ENCODE data around the gene PTPN1.
"Not testable (repeated sequence)": the region's sequence is repeated elsewhere in the genome, so short reads cannot be mapped to it uniquely, and the experiment has no call there.

The PTPN1 gene

DNA sequence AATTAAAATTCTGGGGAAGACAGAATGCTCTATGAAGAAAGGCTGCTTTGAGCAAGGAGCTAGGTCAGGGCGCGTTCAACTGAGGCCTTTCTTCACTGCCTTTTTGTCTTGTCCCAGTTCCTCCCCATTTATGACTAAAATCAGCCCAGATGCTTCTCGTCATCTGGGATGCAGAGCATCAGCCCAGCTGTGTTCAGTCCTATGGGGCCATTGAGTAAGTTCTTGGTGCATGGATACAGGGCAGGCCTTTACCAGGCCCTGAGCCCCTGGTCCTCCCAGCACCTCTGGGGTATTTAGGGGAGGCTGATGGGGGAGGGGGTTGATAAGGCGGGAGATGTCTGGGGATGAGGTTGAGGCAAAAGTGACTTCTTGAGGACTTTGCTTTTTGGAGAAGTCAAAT, 55.7 kb downstream of the PTPN1 start:
- H3K4me3 ChIP-seq (ENCODE audit: low read depth, low read length): no peak overlapping the region
- in situ Hi-C loops (cut with HindIII; ENCODE audit: low sequenced_read_pairs): no loop called here
- DNase-seq (ENCODE audit: low read depth, low spot score): no peak
- TF ChIP-seq, protein P1, sequence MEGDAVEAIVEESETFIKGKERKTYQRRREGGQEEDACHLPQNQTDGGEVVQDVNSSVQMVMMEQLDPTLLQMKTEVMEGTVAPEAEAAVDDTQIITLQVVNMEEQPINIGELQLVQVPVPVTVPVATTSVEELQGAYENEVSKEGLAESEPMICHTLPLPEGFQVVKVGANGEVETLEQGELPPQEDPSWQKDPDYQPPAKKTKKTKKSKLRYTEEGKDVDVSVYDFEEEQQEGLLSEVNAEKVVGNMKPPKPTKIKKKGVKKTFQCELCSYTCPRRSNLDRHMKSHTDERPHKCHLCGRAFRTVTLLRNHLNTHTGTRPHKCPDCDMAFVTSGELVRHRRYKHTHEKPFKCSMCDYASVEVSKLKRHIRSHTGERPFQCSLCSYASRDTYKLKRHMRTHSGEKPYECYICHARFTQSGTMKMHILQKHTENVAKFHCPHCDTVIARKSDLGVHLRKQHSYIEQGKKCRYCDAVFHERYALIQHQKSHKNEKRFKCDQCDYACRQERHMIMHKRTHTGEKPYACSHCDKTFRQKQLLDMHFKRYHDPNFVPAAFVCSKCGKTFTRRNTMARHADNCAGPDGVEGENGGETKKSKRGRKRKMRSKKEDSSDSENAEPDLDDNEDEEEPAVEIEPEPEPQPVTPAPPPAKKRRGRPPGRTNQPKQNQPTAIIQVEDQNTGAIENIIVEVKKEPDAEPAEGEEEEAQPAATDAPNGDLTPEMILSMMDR (IDR thresholded peaks at IDR 0.05; ENCODE audit: low read depth, low read length): no peak

DNA sequence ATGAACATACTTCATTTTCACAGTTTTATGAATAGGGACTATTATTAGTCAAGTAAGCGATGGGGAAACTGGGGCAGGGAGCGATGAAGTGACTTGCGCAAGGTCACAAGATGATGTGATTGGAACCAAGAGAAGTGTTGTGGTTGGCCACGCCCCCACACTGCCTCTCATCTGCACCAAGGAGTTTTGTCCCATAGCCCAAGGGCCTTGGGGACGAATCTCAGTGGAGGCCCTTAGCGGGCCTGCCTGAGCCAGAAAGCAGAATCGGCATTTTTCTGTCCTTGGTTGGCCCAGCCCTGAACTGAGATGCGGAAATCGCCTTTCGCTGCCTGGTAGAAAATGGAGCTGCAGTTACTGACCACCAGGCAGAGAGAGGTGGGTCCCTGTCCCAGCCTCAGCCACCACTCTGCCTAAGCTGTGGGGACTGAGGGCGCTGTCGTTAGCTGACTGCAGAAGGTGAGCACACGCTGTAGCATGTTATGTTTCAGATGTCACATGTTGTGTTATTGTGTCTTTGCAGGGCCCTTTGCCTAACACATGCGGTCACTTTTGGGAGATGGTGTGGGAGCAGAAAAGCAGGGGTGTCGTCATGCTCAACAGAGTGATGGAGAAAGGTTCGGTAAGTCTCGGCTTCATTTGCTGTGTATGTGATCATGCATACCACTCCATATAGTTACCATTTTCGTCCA, 57.8 kb downstream of the PTPN1 start:
- H3K4me3 ChIP-seq (ENCODE audit: low read depth, low read length): no peak overlapping the region
- in situ Hi-C loops (cut with HindIII; ENCODE audit: low sequenced_read_pairs): no loop called here
- TF ChIP-seq, protein P1 (IDR thresholded peaks at IDR 0.05; ENCODE audit: low read depth, low read length): no peak
- DNase-seq (ENCODE audit: low read depth, low spot score): no peak

DNA sequence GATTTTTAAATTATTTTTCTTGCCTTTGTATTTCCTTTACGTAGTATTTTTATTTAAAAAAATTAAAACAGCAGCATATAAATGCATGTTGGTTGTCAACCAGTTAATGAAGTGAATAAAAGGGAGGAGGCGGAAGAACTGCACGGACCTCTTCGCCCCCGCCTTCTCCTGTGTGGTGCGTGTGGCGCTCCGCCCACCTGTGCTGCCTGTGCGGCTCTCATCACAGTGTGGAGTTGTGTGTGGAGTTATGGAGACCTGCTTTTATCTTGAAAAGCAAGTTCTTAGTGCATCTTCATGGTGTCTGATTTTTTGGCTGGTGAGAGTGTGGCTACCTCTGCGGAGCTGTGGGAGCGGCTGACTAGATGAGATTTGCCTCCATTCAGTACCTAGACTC, 58.4 kb downstream of the PTPN1 start:
- DNase-seq (ENCODE audit: low read depth, low spot score): no peak
- H3K4me3 ChIP-seq (ENCODE audit: low read depth, low read length): no peak overlapping the region
- in situ Hi-C loops (cut with HindIII; ENCODE audit: low sequenced_read_pairs): no loop called here
- TF ChIP-seq, protein P1 (IDR thresholded peaks at IDR 0.05; ENCODE audit: low read depth, low read length): no peak

DNA sequence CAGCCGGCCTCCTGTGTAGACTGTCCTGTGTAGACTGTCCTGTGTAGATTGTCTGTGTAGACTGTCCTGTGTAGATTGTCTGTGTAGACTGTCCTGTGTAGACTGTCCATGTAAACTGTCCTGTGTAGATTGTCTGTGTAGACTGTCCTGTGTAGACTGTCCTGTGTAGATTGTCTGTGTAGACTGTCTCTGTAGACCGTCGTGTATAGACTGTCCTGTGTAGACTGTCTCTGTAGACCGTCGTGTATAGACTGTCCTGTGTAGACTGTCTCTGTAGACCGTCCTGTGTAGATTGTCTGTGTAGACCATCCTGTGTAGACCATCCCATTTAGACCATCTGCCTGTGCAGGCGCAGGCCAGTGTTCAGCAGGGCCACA, 59.3 kb downstream of the PTPN1 start:
- in situ Hi-C loops (cut with HindIII; ENCODE audit: low sequenced_read_pairs); H3K4me3 ChIP-seq (ENCODE audit: low read depth, low read length); DNase-seq (ENCODE audit: low read depth, low spot score): not testable (repeated sequence)

DNA sequence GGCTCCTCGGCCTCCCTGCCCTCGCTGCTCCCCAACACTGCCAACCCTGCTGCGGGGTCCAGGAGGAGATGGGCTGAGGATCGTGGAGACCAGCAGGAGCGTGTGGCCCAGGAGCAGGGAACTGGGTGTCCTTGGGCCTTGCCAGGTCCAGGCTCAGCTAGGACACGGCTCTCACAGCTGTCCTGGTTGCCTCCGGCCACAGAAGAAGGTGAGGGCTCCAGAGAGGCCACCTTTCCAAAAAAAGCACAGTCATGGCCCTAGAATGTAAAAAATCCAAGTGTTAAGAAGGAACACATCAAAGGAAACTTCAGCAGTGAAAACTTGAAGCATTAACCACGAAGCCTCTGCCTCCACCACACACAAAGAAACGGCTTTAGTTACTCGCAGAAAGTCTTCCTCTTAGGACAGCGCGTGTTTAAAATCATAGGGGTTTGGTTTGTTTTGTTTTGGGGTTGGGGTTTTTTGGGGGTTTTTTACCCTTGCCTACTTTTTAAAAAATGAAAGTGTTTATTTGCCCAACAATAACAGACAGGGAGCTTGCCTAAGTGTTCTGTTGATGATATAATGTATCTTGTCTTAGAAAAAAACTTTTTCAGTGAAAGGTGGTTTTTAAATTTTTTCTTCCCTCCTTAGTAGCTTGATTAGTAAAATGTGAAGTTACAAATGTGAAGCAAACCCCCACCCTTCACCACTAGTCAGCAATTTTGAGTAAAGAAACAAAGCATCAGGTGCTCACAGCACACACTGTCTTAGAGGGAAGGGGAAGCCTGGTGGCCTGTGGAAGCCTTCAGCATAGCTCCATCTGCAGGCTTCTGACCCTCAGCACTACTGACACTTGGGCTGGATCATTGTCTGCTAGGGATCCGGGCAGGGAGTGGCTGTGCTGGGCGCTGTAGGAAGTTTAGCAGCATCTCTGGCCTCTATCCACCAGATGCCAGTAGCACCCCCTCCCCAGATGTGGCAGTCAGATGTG, 60.0 kb downstream of the PTPN1 start:
- TF ChIP-seq, protein P1 (IDR thresholded peaks at IDR 0.05; ENCODE audit: low read depth, low read length): peak; percentile 65
- DNase-seq (ENCODE audit: low read depth, low spot score): peak; percentile 50
- H3K4me3 ChIP-seq (ENCODE audit: low read depth, low read length): no peak overlapping the region
- in situ Hi-C loops (cut with HindIII; ENCODE audit: low sequenced_read_pairs): no loop called here

DNA sequence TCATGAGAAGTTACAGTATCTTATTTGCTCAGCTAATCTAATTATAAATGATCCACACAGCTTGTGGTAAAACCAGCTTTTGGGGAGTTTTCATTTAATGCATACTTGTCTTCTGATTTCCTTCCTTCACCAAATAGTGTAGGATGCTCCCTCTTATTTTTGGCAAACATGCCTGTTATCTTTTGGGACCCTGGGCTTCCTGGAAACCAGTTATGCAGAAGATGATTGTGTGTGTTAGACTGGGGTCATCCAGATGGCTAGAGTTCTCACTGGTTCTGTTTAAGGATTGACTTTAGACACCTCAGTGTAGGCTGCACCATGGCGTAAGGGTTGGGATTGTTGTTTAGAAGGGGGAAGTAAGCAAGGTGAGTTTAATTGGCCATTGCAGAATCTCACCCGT, 61.3 kb downstream of the PTPN1 start:
- DNase-seq (ENCODE audit: low read depth, low spot score): no peak
- in situ Hi-C loops (cut with HindIII; ENCODE audit: low sequenced_read_pairs): no loop called here
- TF ChIP-seq, protein P1 (IDR thresholded peaks at IDR 0.05; ENCODE audit: low read depth, low read length): no peak

More for the DNA sequence above, 61.3 kb downstream of the PTPN1 start:
- H3K4me3 ChIP-seq (ENCODE audit: low read depth, low read length): no peak overlapping the region

All from astrocyte of the spinal cord (primary cell).